ENCODE data around the gene DDA1. TPM values are rescaled to one million over a fixed set of nuclear protein-coding genes. Genes with fewer than 3 reads are reported as not detected.
A peak's percentile ranks its signal among the peaks of the same experiment; 100 is the strongest.

Gene DDA1
- total RNA-seq, 1 donor from 2014 or later: 32.2 TPM

DNA sequence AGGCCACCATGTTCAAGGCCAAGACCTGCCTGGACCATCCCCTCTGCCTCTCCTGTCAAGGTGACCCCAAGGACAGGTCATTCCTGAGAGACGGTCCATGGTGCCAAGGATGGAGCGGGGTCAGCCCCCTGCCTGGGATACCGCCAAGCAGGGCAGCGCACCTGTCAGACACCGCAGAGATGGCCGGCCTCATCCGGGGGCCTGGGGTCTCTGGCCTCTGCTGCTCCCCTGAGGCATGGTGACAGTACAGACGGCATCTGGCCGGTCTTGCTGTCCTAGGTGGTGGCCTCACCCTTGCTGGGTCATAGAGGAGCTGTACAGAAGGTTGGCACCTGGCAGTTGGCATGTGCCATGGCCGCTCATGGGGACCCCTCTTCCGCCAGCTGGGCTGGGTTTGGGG is 11.1 kb downstream of the DDA1 start:
- H3K36me3 ChIP-seq: peaks cover 51% of the 10 kb centered on the region
- TF ChIP-seq, protein P1, sequence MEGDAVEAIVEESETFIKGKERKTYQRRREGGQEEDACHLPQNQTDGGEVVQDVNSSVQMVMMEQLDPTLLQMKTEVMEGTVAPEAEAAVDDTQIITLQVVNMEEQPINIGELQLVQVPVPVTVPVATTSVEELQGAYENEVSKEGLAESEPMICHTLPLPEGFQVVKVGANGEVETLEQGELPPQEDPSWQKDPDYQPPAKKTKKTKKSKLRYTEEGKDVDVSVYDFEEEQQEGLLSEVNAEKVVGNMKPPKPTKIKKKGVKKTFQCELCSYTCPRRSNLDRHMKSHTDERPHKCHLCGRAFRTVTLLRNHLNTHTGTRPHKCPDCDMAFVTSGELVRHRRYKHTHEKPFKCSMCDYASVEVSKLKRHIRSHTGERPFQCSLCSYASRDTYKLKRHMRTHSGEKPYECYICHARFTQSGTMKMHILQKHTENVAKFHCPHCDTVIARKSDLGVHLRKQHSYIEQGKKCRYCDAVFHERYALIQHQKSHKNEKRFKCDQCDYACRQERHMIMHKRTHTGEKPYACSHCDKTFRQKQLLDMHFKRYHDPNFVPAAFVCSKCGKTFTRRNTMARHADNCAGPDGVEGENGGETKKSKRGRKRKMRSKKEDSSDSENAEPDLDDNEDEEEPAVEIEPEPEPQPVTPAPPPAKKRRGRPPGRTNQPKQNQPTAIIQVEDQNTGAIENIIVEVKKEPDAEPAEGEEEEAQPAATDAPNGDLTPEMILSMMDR (IDR thresholded peaks at IDR 0.05): no peak
- DNase-seq: no peak

DNA sequence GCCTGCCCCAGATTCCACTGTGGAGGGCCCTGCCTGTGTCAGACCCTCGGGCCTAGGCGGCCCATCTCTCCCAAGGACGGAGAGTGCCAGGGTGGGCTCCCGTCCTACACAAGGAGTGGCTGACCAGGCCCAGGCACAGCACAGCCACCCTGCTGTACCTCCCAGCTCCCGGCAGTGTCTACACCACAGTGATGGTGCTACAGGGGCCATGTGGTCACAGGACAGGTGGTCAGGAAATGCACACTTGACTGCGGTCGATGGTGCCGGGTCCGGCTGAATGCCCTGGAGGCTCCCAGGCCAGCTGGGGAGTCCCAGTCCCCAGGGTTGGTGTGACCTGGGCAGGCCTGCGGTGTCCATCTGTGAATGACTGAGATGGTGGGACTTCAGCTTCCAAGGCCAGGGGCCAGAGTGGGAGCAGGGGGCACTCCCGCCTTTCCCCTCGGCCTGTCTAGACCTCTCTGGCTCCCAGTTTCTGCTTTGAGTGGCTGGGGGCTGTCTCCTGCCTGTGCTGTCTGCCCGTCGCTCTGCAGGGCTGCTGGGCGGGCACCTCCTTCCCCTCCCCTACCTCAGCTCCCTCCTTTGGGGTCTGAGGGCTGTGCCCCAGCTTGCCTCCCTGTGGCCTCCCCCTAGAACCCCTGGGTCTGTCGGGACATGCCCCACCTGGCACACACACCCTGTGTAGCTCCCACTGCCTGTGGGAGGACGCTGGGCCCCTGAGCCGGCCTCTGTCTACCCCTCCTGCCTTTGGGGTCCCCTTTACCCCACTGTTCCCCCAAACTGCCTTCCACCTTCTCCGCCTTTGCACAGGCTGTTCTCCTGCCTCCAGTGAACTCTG is 12.5 kb downstream of the DDA1 start:
- intact Hi-C loops (cut with DNase I): no loop called here
- TF ChIP-seq, protein P1 (IDR thresholded peaks at IDR 0.05): no peak
- no peak for ATAC-seq
- no peak overlapping the region for H3K4me3 ChIP-seq
- no peaks in the 10 kb centered on the region for H3K9me3 ChIP-seq
- H3K36me3 ChIP-seq: peaks cover 37% of the 10 kb centered on the region
- no peaks in the 10 kb centered on the region for H3K4me1 ChIP-seq
- no peak for DNase-seq
- no peak overlapping the region for H3K27ac ChIP-seq
- no peaks in the 10 kb centered on the region for H3K27me3 ChIP-seq (ENCODE audit: low read depth)

More for the DNA sequence above, 11.1 kb downstream of the DDA1 start:
- H3K4me1 ChIP-seq: no peaks in the 10 kb centered on the region
- intact Hi-C loops (cut with DNase I): no loop called here
- no peak for ATAC-seq
- H3K9me3 ChIP-seq: no peaks in the 10 kb centered on the region
- no peak overlapping the region for H3K27ac ChIP-seq
- no peak overlapping the region for H3K4me3 ChIP-seq
- no peaks in the 10 kb centered on the region for H3K27me3 ChIP-seq (ENCODE audit: low read depth)

DNA sequence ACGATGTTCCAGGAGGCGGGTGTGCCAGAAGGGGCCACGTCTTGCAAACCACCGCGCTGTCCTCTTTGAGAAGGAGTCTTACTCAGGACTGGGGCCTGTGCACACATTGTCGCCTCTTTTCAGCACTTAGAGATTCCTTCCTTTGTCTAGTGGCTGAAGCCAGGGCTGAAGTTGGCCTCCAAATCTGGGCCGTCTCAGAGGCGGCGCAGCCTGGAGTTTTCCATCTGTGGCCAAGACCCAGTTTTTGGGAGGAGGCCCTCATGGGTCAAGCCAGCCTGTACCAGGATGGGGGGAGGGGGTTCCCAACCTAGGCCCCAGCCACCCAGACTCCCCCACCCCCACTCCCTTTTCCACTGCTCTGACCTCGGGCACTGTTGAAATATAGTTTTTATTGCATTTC is 13.5 kb downstream of the DDA1 start:
- intact Hi-C loops (cut with DNase I): no loop called here

DNA sequence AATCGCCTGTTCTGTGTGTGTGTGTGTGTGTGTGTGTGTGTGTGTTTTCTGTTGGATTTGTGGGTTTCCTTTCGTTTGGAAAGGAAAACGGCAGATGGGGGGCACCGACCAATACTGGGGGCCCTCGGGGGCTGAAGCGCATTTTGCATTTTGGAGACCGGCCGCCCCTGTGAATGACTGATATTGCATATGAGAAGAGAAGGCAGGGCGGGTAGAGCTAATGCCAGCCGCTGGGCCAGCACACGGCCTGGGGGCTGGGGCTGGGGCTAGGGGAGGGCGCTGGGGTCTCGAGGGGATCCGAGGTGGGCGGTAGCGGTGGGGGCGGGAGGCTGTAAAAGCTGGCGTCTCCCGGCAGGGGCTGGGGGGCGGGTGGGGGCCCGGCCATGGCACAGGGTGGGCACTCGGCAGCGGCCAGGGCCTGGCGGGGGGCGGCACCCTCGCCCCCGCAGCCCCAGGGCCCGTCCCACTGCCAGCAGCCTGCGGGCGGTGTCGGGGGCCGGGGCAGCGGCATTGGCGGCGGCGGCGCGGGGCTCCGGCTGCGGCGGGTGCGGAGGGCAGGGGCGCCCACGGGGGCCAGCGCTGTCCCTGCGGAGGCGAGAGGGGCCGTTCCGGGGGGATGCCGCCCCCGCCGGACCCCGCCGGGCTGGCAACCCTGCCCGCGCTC is 14.1 kb downstream of the DDA1 start:
- Histone ChIP-seq H3K4me3 (no peak overlapping the region), H3K27me3 (ENCODE audit: low read depth) (no peaks in the 10 kb centered on the region), H3K27ac (no peak overlapping the region), H3K4me1 (peaks cover 4% of the 10 kb centered on the region), H3K36me3 (peaks cover 35% of the 10 kb centered on the region), H3K9me3 (no peaks in the 10 kb centered on the region)
- TF ChIP-seq, protein P1 (IDR thresholded peaks at IDR 0.05): no peak
- DNase-seq: no peak
- ATAC-seq: no peak
- intact Hi-C loops (cut with DNase I): no loop called here

More for the DNA sequence above, 13.5 kb downstream of the DDA1 start:
- TF ChIP-seq, protein P1 (IDR thresholded peaks at IDR 0.05): no peak
- H3K36me3 ChIP-seq: peaks cover 35% of the 10 kb centered on the region
- H3K9me3 ChIP-seq: no peaks in the 10 kb centered on the region
- H3K27ac ChIP-seq: no peak overlapping the region
- DNase-seq (no peak), ATAC-seq (no peak)
- H3K27me3 ChIP-seq (ENCODE audit: low read depth): no peaks in the 10 kb centered on the region
- peaks cover 4% of the 10 kb centered on the region for H3K4me1 ChIP-seq
- no peak overlapping the region for H3K4me3 ChIP-seq

DNA sequence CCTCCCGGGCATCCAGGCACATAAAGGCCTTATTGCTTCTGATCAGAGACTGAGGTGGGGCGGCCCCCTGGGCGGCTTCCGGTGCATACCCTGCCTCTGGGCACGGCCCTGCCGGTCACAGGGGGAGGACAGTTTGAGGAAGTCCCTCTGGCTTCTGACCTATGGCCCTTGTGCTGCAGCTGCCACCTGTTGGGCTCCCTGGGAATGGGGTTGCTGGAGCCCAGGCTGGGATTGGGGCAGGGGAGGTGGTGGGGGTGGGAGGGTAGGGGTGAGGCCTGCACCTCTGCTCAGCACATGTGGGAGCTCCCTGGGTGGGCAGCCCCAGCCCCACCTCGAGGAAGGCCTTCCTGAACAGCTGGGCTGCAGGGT is 14.6 kb downstream of the DDA1 start:
- H3K27ac ChIP-seq: no peak overlapping the region
- TF ChIP-seq, protein P1 (IDR thresholded peaks at IDR 0.05): no peak
- intact Hi-C loops (cut with DNase I): no loop called here
- ATAC-seq (no peak), DNase-seq (peak; percentile 70)
- H3K9me3 ChIP-seq: no peaks in the 10 kb centered on the region
- H3K4me1 ChIP-seq: peaks cover 6% of the 10 kb centered on the region
- no peak overlapping the region for H3K4me3 ChIP-seq
- H3K27me3 ChIP-seq (ENCODE audit: low read depth): peaks cover under 1% of the 10 kb centered on the region
- H3K36me3 ChIP-seq: peaks cover 33% of the 10 kb centered on the region
